Transverse colon (tissue), 3 donors: ENCODE measurements around the gene MIA.

Experiments used
- POLR2A ChIP-seq: fragments of 450-650 bp; IDR thresholded peaks from one replicate; pipeline ENCODE4 v1.6.1; 2016; ENCODE audit warnings: antibody characterized with exemption, mild to moderate bottlenecking, moderate library complexity
- TF ChIP-seq, protein P1 (sequence below), 5 experiments: fragments of 200-600 bp in 3 of 5; fragments of 450-650 bp in 2 of 5; sonication (generic) in 3 of 5; IDR thresholded peaks; 1 replicate in 2 of 5; 2 replicates in 3 of 5; pipeline ENCODE4 v1.5.1; 2016 to 2017; ENCODE audit warnings: antibody characterized with exemption in 5 of 5, inconsistent platforms in 3 of 5, mild to moderate bottlenecking in 2 of 5, moderate library complexity in 1 of 5

DNA sequence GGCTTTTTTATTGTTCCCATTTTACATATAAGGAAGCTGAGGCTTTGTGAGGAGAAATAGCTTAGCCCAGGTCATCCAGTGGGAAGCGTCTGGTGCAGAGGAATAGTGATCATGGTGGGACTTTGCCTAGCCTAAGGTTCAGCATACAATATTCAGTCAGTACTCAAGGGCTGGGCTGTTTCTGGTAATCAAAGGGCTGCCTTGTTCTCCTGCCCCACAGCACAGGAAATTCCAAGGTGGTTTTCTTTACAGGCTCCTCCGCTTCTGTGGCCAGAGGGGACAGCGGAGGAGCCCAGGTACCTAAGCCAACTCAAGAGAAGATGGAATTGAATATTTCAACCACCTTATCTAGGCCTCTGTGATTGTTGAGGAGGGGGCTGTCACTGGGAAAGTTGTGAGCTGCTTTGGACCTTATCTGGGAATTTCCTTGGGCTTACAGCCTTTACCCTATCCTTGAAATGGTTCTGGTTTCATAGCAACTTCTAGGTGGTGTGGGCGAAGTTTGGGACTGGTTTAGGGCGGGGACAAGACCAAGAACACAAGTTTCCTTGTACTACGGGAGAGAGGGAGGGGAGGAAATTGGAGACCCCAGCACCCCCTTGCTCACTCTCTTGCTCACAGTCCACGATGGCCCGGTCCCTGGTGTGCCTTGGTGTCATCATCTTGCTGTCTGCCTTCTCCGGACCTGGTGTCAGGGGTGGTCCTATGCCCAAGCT lies at the start of gene MIA:
- TF ChIP-seq POLR2A: no peak
- TF ChIP-seq, protein P1, sequence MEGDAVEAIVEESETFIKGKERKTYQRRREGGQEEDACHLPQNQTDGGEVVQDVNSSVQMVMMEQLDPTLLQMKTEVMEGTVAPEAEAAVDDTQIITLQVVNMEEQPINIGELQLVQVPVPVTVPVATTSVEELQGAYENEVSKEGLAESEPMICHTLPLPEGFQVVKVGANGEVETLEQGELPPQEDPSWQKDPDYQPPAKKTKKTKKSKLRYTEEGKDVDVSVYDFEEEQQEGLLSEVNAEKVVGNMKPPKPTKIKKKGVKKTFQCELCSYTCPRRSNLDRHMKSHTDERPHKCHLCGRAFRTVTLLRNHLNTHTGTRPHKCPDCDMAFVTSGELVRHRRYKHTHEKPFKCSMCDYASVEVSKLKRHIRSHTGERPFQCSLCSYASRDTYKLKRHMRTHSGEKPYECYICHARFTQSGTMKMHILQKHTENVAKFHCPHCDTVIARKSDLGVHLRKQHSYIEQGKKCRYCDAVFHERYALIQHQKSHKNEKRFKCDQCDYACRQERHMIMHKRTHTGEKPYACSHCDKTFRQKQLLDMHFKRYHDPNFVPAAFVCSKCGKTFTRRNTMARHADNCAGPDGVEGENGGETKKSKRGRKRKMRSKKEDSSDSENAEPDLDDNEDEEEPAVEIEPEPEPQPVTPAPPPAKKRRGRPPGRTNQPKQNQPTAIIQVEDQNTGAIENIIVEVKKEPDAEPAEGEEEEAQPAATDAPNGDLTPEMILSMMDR (IDR thresholded peaks at IDR 0.05): no peak
